IPS-11a (cell line): Measurements from ENCODE around the gene GRIK4.

Experiments used
- H3K4me3 ChIP-seq: one replicate; pipeline ENCODE4 v1.5.1; 2013; ENCODE audit warnings: low read depth, low read length, control low read depth

The GRIK4 gene

DNA sequence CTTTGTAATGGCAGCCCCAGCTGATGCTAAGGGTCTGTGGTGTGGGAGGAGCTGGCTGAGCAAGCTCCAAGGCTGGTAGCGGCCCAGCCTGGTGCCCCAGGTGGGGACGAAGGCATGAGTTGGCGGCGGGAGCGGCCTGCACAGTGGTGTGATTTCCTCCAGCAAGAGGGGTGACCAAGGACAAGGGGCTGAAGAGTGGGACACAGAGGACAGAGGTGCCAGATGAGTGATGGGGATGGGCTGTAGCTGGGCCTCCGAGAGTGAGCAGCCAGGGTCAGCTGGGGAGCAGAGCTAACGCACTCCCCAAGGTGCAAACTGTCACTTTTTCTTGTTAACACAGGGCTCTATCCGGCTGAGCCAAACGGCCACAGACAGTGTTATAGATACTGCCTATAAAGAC is 283.2 kb downstream of the GRIK4 start:
- no peak overlapping the region for H3K4me3 ChIP-seq

DNA sequence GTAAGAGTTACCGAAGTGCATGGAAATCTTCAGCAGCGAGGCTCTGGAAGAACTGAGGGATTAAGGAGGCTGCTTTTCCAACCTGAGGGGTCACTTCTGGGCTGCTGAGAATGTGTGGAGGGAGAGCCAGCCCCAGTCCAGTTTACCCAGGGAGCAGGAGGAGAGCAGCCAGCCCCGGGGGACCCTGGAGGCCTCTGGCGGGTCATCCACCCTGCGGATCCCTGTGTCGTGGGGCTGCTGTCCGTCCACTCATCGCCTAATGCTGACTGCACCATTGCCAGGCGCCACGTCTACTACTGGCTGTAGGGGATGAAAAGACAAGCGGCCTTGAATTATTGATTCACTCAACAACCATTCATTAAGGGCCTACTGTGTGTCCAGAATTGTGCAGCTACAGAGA is 283.6 kb downstream of the GRIK4 start:
- no peak overlapping the region for H3K4me3 ChIP-seq

DNA sequence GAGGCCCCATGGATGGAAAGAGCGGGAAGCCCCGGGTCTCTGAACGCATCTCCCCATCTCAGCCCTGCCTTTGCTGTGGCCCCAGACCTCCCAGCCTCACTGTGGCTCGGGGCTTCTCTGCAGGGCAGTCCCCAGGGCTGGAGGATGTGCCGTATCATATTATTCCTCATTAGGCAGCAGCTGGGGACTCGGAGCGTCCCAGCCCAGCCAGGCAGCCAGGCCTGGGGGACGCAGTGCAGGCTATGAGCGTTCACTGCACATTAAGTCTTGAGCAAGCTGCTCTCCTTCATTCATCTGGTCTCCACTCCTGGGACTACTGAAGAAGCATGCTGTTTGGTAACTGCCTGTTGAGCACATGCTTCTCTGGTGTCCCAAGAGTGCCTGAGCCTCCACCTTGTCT is 285.6 kb downstream of the GRIK4 start:
- H3K4me3 ChIP-seq = no peak overlapping the region

DNA sequence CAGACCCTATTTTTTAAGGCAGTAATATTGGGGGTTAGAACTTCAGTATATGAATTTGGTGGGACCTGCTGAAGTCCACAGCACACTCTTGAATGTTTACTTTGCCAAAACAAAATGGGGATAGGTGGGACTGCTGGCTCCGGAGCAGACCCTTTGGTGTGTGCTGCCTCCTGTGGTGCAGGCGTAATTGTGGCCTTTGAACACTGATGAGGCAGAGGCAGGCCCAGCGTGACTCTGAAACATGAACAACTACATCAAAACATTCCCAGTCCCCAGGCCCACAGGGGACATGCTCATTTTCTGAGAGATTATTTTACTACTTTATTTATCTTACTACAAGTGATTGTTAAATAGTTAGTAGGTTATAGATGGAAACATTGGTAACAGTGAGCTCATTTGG is 287.3 kb downstream of the GRIK4 start:
- H3K4me3 ChIP-seq = no peak overlapping the region

DNA sequence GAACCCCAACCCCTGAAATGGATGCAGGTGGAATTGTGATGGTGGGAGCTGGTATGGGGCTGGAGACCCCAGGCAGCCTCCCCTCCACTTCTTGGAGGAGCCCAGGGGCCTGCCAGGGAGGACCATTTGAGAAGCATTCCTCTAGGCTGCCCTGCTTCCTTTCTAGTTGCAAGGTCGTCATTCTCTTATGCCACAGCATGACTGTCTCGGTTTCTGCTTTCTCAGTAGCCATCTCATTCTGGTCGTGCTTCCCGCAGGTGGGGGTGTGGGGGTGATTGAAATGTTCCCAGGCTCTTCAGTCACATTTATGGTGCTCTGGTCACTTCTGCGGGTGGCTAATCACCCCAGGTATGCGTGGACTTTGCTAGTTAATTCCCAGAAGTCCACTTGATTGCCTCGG is 288.7 kb downstream of the GRIK4 start:
- H3K4me3 ChIP-seq = no peak overlapping the region

DNA sequence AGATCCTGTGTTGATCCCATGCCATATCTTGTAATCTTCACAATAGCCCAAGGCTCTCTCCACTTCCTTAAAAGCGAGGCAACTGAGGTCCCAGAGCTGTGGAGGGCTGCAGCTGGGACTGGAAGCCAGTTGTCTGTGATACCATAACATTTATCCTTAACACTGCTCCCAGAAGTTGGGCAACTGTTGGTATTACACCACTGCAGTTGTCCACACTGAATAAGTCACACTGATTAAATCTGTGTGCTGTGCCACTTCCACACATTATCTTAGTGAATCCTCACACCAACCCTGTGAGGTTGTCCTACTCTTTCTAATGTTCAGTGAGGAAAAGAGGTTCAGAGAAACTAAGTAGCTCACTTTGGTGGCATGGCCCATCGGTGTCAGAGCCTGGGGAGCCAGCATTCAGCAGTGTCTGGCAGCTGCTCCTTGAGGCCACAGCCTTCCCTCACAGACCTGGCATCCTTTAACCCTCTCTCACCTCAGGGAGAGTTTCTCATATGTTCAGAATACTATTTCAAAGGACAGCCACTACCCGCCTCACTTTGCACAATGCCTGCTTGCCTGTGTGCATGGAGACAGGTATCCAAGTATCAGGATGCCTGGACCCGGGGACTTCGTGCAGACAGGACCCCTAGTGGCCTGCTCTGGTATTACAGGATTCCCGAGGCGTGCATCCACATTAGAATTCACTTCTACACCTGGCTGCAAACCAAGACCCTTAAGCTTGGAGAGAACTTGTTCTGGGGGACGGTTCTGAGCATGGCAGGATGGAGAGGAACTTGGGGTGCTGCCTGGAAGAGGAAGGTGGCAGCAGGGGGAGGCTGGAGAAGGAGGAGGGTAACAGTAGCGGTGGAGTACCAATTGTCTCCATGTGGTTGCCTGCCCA is 290.5 kb downstream of the GRIK4 start:
- no peak overlapping the region for H3K4me3 ChIP-seq

DNA sequence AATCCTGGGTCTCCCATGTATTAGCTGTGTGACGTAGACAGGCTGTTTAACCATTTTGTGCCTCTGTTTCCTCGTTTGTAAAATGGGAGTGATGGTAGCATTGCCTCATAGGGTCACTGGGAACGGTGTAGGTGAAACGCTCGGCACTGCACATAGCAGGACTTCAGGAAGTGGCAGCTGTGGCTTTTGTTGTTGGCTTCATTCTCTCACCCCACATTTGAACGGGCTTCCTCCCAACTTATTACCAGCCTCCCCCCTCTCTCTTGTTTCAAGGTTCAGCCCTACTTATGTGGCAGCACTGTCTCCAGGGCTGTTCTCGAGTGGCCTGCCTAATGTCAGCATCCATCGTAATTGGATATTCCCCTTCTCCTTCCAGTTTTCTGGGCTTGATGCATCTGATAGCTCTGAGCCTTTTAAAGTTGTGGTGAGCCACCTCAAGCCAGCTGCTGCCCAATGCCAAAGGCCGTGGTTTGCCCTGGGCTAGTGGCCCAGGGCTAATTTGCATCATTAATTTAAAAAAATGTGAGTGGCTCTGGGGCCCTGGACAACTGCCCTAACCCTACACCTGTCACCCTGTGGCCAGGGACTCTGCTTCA is 294.5 kb downstream of the GRIK4 start:
- H3K4me3 ChIP-seq = no peak overlapping the region

DNA sequence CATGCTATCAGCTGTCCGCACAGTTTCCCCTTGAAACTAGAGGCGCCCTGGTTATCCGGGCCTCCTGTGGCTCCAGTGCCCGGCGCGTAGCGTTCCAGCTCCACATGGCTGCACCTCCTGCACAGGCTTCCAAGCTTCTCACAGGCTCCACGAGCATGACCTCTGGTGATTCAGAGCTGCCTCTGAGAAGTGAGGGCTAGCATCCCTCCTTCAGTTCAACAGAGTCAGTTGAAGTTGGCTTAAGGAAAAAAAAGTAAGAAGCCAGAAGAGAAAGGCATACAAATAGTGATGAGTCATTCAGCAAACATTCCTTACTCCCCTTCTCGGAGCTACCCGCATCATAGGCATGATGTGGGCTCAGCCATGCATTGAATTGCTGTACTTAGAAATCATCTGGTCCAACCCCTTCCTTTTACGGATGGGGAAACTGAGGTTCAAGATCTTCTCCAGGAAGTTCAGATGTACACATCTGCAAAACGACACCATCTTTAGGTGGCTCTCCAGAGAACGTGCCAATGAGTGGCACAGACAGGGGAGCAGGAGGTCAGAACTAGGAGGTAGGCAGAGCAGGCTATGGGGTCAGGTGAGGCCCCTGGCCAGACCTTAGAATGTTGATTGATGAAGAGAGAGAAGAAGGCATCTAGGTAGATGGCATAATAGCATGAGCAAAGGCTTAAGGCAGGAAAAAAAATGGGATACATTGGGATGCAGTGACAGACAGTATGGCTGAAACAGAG is 296.0 kb downstream of the GRIK4 start:
- H3K4me3 ChIP-seq = no peak overlapping the region

DNA sequence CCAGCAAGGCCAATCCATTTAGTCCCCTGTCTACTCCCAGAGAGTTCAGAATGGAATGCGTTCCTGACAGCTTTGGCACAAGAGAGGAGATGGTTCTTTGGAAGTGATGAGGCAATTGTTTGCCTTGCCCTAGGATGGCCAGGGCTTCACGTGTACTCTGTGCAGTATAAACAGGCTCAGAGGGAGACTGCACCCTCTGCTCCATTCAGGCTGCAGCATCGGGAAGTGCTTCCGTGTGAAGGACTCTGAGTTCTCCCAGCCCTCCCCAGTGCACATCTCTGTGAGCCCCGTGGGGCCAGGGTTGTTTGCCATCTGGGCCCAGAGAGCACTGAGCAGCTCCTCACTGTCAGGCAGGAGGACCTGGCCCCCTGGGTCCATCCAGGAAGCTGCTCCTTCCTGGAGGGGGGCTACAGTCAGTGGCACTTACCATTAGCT is 297.1 kb downstream of the GRIK4 start:
- H3K4me3 ChIP-seq = no peak overlapping the region

DNA sequence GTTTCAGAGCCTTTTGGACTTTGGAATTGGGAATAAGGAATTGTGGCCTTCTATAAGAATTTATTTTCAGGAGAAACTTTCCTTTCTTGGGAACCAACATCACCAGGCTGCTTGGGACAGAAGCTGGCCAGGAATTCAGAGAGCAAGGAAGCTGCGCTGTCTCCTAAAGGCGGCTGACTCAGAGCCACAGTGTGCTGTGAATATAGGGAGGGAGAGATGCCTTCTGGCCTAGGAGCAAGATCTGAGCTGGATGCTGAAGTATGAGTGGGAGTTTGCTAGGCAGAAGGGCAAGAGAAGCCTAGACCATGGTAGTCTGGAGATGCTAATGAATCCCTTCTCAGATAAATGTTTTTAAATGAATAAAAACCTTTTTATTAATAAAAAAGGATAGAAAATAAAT is 298.7 kb downstream of the GRIK4 start:
- no peak overlapping the region for H3K4me3 ChIP-seq

DNA sequence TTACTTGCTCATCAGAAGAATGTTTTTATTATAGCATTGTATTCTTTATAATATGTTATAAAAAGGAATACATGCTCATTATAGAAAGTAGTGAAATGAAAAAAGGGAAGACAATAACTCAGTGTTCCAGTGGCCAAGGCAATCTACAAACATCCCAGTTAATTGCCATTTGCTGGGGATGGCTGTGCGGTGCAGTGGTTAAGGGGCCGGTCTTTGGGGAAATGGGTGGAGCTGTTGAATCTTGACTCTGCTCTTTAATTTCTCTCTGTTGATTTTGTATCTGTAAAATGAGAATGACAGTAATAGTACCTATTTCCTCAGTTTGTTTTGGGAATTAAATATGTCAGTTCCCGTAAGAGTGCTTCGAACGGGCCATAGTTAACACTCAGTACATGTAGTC is 299.7 kb downstream of the GRIK4 start:
- no peak overlapping the region for H3K4me3 ChIP-seq

DNA sequence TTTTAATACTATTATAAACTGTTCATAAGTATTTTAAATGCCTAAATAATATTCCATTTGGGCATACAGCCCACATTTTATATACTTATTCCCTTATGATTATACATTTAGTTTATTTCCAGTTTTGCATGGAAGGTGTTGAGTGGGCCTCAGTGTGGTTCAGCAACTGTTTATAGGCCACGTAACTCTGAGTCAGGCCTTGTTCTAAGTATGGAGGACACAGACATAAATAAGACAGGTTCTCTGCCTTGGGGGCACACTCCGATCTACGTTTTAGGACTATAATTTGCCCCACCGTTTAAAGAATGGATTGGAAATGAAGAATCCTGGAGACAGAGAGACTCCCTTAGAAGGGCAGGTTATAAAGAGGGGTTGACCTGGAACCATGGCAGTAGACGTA is 300.2 kb downstream of the GRIK4 start:
- no peak overlapping the region for H3K4me3 ChIP-seq

DNA sequence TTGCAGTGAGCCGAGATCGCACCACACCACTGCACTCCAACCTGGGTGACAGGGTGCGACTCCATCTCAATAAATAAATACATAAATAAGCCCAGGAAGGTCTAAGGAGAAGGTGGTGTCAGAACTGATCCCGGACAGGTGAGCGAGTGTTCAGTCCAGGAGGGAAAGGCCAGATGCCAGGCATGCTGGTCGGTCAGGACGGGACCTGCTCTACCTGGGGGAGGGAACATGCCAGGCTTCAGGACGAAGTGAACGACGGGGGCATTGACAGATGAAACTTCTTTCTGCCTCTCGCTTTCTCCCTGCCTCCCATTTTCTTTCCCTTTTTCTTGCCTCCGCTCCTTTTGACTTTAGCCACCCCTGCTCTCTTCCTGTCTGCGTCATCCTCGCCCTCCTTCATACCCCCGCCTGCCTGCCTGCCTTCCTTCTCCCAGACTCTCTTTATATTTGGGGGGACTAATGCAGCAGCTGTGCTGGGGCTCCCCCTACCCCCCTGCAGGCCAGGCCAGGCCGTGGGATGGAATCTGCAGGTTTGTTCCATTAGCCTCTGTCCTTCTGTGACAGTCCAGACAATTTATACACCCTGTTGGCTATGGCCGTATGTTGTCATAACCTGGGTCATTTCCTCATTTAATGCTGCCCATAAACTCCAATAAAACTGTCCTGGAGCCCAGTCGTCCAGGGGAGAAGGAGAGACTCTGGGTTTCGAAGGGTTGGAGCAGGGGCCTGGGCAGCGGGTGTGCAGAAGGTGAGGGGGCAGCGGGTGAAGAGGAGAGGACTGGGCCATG is 303.2 kb downstream of the GRIK4 start:
- no peak overlapping the region for H3K4me3 ChIP-seq

DNA sequence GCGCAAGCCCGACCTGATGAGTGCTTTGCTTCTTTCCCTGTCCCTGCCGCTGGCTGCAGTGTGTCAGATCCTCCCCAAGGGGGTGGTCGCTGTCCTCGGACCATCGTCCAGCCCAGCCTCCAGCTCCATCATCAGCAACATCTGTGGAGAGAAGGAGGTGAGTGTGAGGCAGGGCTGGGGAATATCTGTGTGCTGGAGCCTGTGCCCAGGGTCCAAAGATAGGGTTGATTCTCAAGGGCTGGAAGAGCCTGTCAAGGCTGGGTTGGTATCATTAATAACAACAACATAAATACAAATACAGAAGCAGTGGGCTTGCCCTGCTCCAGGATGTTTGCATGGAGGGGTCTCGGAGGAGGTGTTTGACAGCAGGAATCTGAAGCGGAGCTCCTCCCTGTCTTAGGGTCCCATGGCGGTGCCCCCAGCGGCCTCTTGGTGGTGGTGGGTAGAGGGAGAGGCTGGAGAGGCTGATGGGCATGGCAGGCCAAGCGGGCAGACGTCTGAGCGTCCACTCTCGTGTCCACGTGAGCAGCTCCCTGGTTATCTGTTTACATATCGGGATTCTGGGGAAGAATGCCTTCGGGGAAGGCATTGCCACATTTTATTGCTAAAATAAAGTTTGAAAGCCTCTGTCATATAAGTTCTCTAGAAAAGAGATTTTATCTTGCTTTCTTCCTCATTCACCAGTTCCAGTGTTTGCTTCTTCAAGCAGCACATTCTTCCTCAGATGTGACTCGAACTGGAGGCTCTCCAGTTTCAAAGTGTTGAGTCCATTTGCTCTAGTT is 304.0 kb downstream of the GRIK4 start:
- no peak overlapping the region for H3K4me3 ChIP-seq

DNA sequence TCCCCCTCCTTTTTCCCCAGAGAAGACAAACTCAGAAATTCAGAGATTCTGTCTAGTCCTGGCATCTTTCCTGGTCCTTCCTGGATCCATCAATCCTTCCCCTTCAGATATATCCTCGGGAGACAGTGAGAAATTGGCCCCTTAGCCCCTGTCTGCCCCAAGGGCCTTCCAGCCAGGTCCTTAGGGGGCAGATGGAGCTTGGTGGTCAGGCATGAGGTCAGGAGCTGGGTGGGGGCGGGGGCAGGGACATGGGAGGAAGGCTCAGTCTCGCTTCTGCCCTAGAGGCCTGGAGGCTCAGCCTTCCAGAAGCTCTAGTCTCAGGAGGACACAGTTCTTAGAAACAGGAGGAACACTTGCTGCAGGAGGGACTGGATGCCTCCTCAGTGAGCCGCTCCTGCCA is 304.6 kb downstream of the GRIK4 start:
- no peak overlapping the region for H3K4me3 ChIP-seq

DNA sequence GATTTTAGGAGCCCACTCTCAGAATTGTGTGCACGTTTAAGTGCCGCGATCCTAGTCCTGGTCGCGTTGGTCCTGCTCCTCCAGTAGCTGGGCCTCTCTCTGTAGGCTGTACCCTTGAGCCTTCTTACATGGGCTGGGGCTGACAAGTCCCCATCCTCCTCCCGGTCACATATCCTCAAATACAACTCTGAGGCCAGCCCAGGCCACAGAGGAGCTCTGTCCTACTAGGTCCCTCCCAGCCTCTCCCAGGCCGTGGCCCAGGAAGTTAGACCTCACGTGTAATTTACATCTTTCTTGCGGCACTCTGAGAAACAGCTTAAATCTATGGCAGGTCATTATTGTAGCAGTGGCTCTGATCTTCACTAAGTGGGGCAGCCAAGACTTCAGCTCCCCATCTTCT is 305.2 kb downstream of the GRIK4 start:
- no peak overlapping the region for H3K4me3 ChIP-seq

DNA sequence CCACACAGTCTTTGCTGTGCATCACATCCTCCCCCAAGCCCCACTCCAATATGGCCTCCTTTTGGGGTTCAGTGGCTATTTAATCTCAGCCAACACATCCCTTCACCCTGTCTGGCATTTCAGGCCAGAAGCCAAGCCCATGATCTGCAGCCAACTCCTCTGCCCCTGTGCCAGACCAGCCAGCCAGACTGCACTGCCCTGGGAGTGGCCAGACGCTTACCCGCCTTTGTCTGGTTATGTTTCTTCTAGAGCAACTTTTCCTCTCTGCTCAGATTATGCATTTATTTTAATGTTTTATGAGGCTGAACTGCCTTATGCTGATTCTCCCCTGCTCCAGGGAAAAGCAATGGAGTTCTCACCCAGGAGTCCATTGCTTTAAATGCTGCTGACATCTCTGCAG is 305.6 kb downstream of the GRIK4 start:
- no peak overlapping the region for H3K4me3 ChIP-seq

DNA sequence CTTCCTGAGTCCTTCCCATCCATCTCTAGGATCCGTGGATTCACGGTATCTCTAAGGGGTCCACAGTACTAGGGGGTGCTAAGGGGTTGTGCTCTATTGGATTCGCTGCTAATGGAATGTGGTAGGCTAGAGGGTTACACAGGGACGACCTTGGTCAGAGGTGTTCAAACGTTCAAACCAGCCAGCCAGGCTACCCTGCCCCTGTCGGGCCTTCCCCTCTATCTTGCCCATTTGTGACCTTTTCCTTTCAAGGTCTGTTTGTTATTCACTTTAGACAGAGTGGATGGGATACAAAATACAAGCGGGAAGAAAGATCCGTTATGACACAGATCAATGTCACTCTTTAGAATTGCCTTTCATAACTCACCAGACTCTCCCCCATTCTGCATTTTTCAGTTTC is 306.5 kb downstream of the GRIK4 start:
- no peak overlapping the region for H3K4me3 ChIP-seq

DNA sequence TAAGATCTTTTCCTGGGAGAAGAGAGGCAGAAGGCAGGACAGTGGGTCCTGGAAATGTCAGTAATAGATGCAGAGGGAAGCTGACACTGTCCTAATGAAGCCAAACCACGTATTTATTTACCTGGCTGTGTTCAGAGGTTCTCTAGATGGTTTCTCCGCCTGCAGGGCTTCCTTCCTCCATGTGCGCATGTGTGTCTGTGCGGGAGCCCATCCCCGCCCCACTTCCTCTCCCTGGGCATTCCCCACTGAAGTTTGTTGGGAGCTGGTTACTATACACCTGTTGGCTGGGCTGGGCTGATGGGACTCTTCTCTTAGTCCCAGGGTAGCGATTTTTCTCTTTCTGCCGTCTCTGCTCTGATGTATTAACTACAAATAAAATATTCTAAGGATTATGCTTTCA is 307.5 kb downstream of the GRIK4 start:
- no peak overlapping the region for H3K4me3 ChIP-seq
